Airway epithelial cell (primary cell): Measurements from ENCODE around the gene CCDC180. TPM values are rescaled to one million over a fixed set of nuclear protein-coding genes. Genes with fewer than 3 reads are reported as not detected.

Source experiments
- total RNA-seq: library from RNA; depleted of rRNA; stranded (reverse); fragments of >200 nt; gene quantifications from 2 replicates; pipeline ENCODE4 v1.2.3, GENCODE V29; 2015

The CCDC180 gene
- 0.49 and 0.51 TPM in 2 replicates for total RNA-seq

DNA sequence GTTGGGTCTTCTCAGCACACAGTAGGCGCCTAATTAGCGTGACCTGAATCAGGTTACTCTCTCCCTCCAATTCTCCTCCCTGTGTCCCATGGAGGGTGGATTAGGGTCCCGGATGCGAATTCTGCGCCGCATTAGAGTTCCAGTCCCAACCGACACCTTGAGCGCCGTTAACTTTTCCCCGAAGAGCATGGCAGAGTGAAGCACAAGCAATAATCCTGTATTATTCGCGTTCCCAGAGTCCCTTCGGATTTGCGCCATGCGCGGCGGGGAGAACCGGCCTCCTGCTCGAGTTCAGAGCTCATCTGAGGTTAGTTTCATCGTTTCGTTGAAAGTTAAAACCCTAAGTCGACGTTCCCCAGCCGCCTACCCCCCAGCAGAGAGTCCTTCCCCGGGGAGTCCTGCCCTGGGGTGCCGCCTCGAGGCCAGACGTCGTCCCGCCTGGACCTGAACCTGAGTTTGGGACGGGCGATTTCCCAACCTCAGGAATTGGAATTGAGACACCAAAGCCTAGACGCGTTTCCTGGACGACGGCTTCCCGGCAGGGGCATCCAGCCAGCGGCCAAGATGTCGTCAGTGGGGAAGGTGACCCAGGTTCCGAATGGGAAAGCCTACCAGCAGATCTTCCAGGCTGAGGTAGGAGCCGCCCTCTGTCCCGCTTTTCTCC lies at the start of gene CCDC180:
Gene CCDC180 (plus strand): TSS at position 160 of the 664 bp plus-strand sequence. CDS start 405 bp downstream, at position 565.

Other genes starting within 250 kb of the CCDC180 start
- gene TDRD7, start 104.4 kb downstream of the CCDC180 start, total RNA-seq = 1.5 and 1.9 TPM in 2 replicates
- not detected in 2 replicates for gene TMOD1, start 194.0 kb downstream of the CCDC180 start, total RNA-seq